ENCODE results near the gene GPA33. TPM values are rescaled to one million over a fixed set of nuclear protein-coding genes. Genes with fewer than 3 reads are reported as not detected.

GPA33 gene
- total and polyA plus RNA-seq, 9 of the 15 experiments (the other 6 are each of a cell fraction or from before 2014, with no cell fraction given) = 0.13 TPM; not detected in 8

DNA sequence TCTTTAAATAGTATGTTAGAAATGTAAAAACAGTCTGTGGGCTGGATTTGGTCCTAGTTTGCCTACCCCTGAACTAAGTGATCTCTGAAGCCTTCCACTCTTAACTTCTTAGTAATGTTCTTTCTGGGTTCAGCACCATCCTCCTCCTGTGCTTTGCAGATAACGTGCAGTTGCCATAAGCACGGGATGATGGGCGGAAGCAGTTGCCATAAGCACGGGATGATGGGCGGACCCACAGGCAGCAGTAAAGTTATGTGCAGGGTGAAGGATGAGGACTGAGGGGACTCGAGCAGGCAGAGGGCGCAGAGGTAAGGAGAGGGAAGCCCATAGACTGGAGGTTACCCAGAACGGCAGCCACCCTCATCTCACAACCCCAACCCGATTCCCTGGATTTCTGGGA is 25.6 kb downstream of the GPA33 start (continued):
- TF ChIP-seq ZBTB40 (IDR thresholded peaks at IDR 0.05) = no peak
- no peak for TF ChIP-seq ZBTB40 (CRISPR knock-in tag; IDR thresholded peaks at IDR 0.05)
- no peak for TF ChIP-seq PBX2 (CRISPR knock-in tag; IDR thresholded peaks at IDR 0.05; ENCODE audit: low read depth)
- 0 out of 2 replicates have a peak, but pooled peaks have one; percentile 35 for TF ChIP-seq PBX2 (tag; conservative IDR thresholded peaks at IDR 0.05; ENCODE audit: low read depth)
- peak; percentile 49 to 100; a peak in 3 of 4 replicates for TF ChIP-seq RCOR1 (IDR thresholded peaks at IDR 0.05; ENCODE audit: borderline replicate concordance in 1 of 2, low read depth in 2 of 2, low read length in 2 of 2)
- no peak for TF ChIP-seq JUND (IDR thresholded peaks at IDR 0.05; ENCODE audit: borderline replicate concordance, low read depth, low read length)
- TF ChIP-seq JUND (tag; IDR thresholded peaks at IDR 0.05; ENCODE audit: borderline replicate concordance, low read depth, low read length) = no peak
- no peak for TF ChIP-seq SNAPC5 (CRISPR knock-in tag; IDR thresholded peaks at IDR 0.05)
- no peak for TF ChIP-seq CREM (IDR thresholded peaks at IDR 0.05; ENCODE audit: low read depth)
- TF ChIP-seq COPS2 (conservative IDR thresholded peaks at IDR 0.05) = no peak
- peak in 1 of 2 experiments; percentile 82; a peak in 2 of 4 replicates for TF ChIP-seq CSDE1 (IDR thresholded peaks at IDR 0.05)
- no peak for TF ChIP-seq NFE2 (IDR thresholded peaks at IDR 0.05; ENCODE audit: low read depth)
- no peak for TF ChIP-seq DLX4 (CRISPR knock-in tag; IDR thresholded peaks at IDR 0.05)
- no peak for TF ChIP-seq MAFK (IDR thresholded peaks at IDR 0.05; ENCODE audit: low read length)
- TF ChIP-seq NFYB (IDR thresholded peaks at IDR 0.05; ENCODE audit: extremely low read depth, insufficient read length) = no peak
- TF ChIP-seq, protein P1, sequence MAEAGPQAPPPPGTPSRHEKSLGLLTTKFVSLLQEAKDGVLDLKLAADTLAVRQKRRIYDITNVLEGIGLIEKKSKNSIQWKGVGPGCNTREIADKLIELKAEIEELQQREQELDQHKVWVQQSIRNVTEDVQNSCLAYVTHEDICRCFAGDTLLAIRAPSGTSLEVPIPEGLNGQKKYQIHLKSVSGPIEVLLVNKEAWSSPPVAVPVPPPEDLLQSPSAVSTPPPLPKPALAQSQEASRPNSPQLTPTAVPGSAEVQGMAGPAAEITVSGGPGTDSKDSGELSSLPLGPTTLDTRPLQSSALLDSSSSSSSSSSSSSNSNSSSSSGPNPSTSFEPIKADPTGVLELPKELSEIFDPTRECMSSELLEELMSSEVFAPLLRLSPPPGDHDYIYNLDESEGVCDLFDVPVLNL (CRISPR knock-in tag; IDR thresholded peaks at IDR 0.05; ENCODE audit: low read depth) = no peak
